ENCODE measurements around the gene HHAT. TPM values are rescaled to one million over a fixed set of nuclear protein-coding genes. Genes with fewer than 3 reads are reported as not detected.

The HHAT gene
- total and polyA plus RNA-seq, 9 of the 15 experiments (the other 6 are each of a cell fraction or from before 2014, with no cell fraction given), result 0.07 to 0.16 (median 0.13) TPM; not detected in 1

GRCh38 chr1:210300923-210301614 is 27.6 kb upstream of the HHAT start:
- Histone ChIP-seq H3K9me1 (ENCODE audit: control insufficient read depth, insufficient read depth, low read length) (no peaks in the 10 kb centered on the region), H3K4me1 (replicated peaks in 1 of 2; ENCODE audit: control insufficient read depth in 2 of 2, insufficient read depth in 2 of 2, low read length in 2 of 2) (no peaks in the 10 kb centered on the region), H4K20me1 (replicated peaks; ENCODE audit: control insufficient read depth, insufficient read depth, low read length) (no peaks in the 10 kb centered on the region), H3K79me2 (ENCODE audit: control insufficient read depth, insufficient read depth, low read length) (no peaks in the 10 kb centered on the region), H3K9me3 (replicated peaks; ENCODE audit: control insufficient read depth, insufficient read depth, low read depth, low read length) (no peaks in the 10 kb centered on the region), H3K4me2 (ENCODE audit: insufficient read depth, low read length) (no peak overlapping the region), H3K36me3 (ENCODE audit: control insufficient read depth, insufficient read depth, low read length) (no peaks in the 10 kb centered on the region), H3K9ac (ENCODE audit: insufficient read depth in 1 of 2, low read depth in 2 of 2, low read length in 2 of 2) (no peak overlapping the region), H3K27me3 (ENCODE audit: control insufficient read depth in 2 of 2, insufficient read depth in 2 of 2, low read length in 2 of 2) (peaks cover 0 to 13% of the 10 kb centered on the region in 2 experiments; a peak in 2 of 5 replicates), H3K27ac (ENCODE audit: extremely low read depth, low read depth, low read length) (no peak overlapping the region), H2AFZ (ENCODE audit: low read depth, low read length) (no peak overlapping the region), H3K4me3 (no peak overlapping the region)
- TF ChIP-seq JUND (IDR thresholded peaks at IDR 0.05; ENCODE audit: borderline replicate concordance, low read depth, low read length), result no peak
- no peak for TF ChIP-seq JUND (tag; IDR thresholded peaks at IDR 0.05; ENCODE audit: borderline replicate concordance, low read depth, low read length)
- no peak for ATAC-seq
- no TSS peak for BruUV-seq (replicated peaks)
- FAIRE-seq, result no peak
- intact Hi-C loops (cut with micrococcal nuclease), result no loop called here
- WGBS (ENCODE audit: insufficient coverage, low coverage, missing lambda C conversion rate), result 0% methylated on average over 5 of the region's 5 CpGs
- ChIA-PET CTCF (ENCODE audit: low intra/inter-chr PET ratio) (no interaction called here), POLR2A (interaction anchor here (0.7 kb wide), 1 partner anchor 73 kb away, joined by 3 read pairs; no protein-coding TSS in a partner anchor)
- no peak for DNase-seq (ENCODE audit: extremely low read depth in 1 of 4, low spot score in 3 of 4)
- in situ Hi-C loops (cut with MboI), result no loop called here

- CTCF ChIA-PET (ENCODE audit: low intra/inter-chr PET ratio), result no interaction called here
These were observed 27.1 kb upstream of the HHAT start for GRCh38 chr1:210301615-210302000.

More at GRCh38 chr1:210301615-210302000, 27.1 kb upstream of the HHAT start:
- intact Hi-C loops (cut with micrococcal nuclease), result no loop called here
- DNase-seq (ENCODE audit: extremely low read depth in 1 of 4, low spot score in 3 of 4) (no peak), FAIRE-seq (no peak), ATAC-seq (no peak)
- H3K9ac ChIP-seq (ENCODE audit: insufficient read depth in 1 of 2, low read depth in 2 of 2, low read length in 2 of 2), result no peak overlapping the region
- WGBS (ENCODE audit: insufficient coverage, low coverage, missing lambda C conversion rate), result 0% methylated on average over 7 of the region's 7 CpGs
- no peak for TF ChIP-seq ZNF277 (CRISPR knock-in tag; IDR thresholded peaks at IDR 0.05; ENCODE audit: borderline replicate concordance)
- TF ChIP-seq C11orf30 (IDR thresholded peaks at IDR 0.05; ENCODE audit: low read depth), result no peak
- no peak for TF ChIP-seq RBM15 (IDR thresholded peaks at IDR 0.05; ENCODE audit: insufficient read depth, low read length)
- no peak for TF ChIP-seq CREB5 (CRISPR knock-in tag; IDR thresholded peaks at IDR 0.05)
- TF ChIP-seq GABPA (tag; conservative IDR thresholded peaks at IDR 0.05; ENCODE audit: low read depth), result no peak
- no peak for TF ChIP-seq ADNP (tag; IDR thresholded peaks at IDR 0.05)
- no peak for TF ChIP-seq ATF2 (CRISPR knock-in tag; IDR thresholded peaks at IDR 0.05)
- no peak for TF ChIP-seq ZNF668 (CRISPR knock-in tag; IDR thresholded peaks at IDR 0.05)
- POLR2A ChIA-PET, result interaction anchor here (0.7 kb wide), 1 partner anchor 72 kb away, joined by 3 read pairs; no protein-coding TSS in a partner anchor
- no peak overlapping the region for H3K4me2 ChIP-seq (ENCODE audit: insufficient read depth, low read length)
- peaks cover 0 to 13% of the 10 kb centered on the region in 2 experiments; a peak in 2 of 5 replicates for H3K27me3 ChIP-seq (ENCODE audit: control insufficient read depth in 2 of 2, insufficient read depth in 2 of 2, low read length in 2 of 2)
- no peak overlapping the region for H2AFZ ChIP-seq (ENCODE audit: low read depth, low read length)
- in situ Hi-C loops (cut with MboI), result no loop called here
- no peak overlapping the region for H3K4me3 ChIP-seq
- no peaks in the 10 kb centered on the region for H3K9me3 ChIP-seq (replicated peaks; ENCODE audit: control insufficient read depth, insufficient read depth, low read depth, low read length)
- H4K20me1 ChIP-seq (replicated peaks; ENCODE audit: control insufficient read depth, insufficient read depth, low read length), result no peaks in the 10 kb centered on the region
- H3K9me1 ChIP-seq (ENCODE audit: control insufficient read depth, insufficient read depth, low read length), result no peaks in the 10 kb centered on the region
- H3K79me2 ChIP-seq (ENCODE audit: control insufficient read depth, insufficient read depth, low read length), result no peaks in the 10 kb centered on the region
- no peak overlapping the region for H3K27ac ChIP-seq (ENCODE audit: extremely low read depth, low read depth, low read length)
- H3K36me3 ChIP-seq (ENCODE audit: control insufficient read depth, insufficient read depth, low read length), result no peaks in the 10 kb centered on the region
- BruUV-seq (replicated peaks), result no TSS peak
- H3K4me1 ChIP-seq (replicated peaks in 1 of 2; ENCODE audit: control insufficient read depth in 2 of 2, insufficient read depth in 2 of 2, low read length in 2 of 2), result no peaks in the 10 kb centered on the region
